Measurements from ENCODE around the gene RGCC. TPM values are rescaled to one million over a fixed set of nuclear protein-coding genes. Genes with fewer than 3 reads are reported as not detected.

RGCC gene
- total and polyA plus RNA-seq, 2 donors (not counting 3 experiments of a cell fraction or from before 2014, with no cell fraction given), result 112 to 138 TPM

DNA sequence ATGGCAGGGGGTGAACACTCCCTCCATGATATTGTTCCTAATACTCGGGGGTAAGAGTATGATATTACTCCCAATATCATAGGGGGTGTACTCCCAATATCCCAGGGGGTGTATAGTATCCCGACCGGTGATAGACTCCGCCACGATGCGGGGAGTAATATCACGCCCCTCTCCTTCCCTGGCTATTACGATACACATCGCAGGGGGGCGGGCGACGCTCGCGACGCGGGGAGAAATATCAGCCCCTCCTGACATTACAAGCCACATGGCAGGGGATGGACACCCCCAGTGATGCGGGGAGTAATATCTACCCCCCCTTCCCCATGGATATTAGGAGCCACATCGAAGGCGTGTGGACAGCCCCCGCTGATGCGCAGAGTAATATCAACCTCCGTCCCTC, 3.2 kb upstream of the RGCC start:
- TF ChIP-seq JUN (IDR thresholded peaks at IDR 0.05; ENCODE audit: borderline replicate concordance, insufficient read depth, insufficient read length, low read depth) (no peak), MAX (IDR thresholded peaks at IDR 0.05; ENCODE audit: insufficient read depth, insufficient read length) (no peak), FOS (IDR thresholded peaks at IDR 0.05; ENCODE audit: borderline replicate concordance, insufficient read depth, low read length) (no peak), CTCF (IDR thresholded peaks at IDR 0.05; ENCODE audit: extremely low read depth in 1 of 2, insufficient read depth in 1 of 2, low read depth in 1 of 2, low read length in 2 of 2) (no peak)
- Histone ChIP-seq H3K27ac (ENCODE audit: insufficient read depth, low read depth, low read length) (no peak overlapping the region), H3K36me3 (ENCODE audit: control insufficient read depth in 2 of 2, extremely low read depth in 1 of 2, insufficient read depth in 2 of 2, low read length in 2 of 2) (no peaks in the 10 kb centered on the region), H3K4me1 (ENCODE audit: control insufficient read depth, extremely low read depth, insufficient read depth, low read length) (peaks cover 9% of the 10 kb centered on the region), H3K4me2 (ENCODE audit: insufficient read depth, low read length) (no peak overlapping the region), H4K20me1 (replicated peaks; ENCODE audit: control insufficient read depth, extremely low read depth, insufficient read depth, low read length) (no peaks in the 10 kb centered on the region), H3K79me2 (ENCODE audit: control insufficient read depth, insufficient read depth, low read length) (peaks cover 6% of the 10 kb centered on the region), H3K4me3 (replicated peaks in 1 of 3; ENCODE audit: insufficient read depth in 1 of 3, low read depth in 1 of 3, low read length in 3 of 3) (no peak overlapping the region), H3K9ac (replicated peaks; ENCODE audit: extremely low read depth, insufficient read depth, low read length) (no peak overlapping the region), H3K9me1 (replicated peaks; ENCODE audit: control insufficient read depth, extremely low read depth, insufficient read depth, low read length) (no peaks in the 10 kb centered on the region), H3K27me3 (ENCODE audit: control insufficient read depth in 2 of 2, insufficient read depth in 2 of 2, low read length in 2 of 2) (peaks cover 11 to 12% of the 10 kb centered on the region in 2 experiments), H2AFZ (ENCODE audit: low read depth, low read length) (no peak overlapping the region), H3K9me3 (replicated peaks; ENCODE audit: control insufficient read depth, insufficient read depth, low read length) (no peaks in the 10 kb centered on the region)
- DNase-seq (ENCODE audit: low read depth, low spot score) (no peak), FAIRE-seq (no peak)
- POLR2A ChIA-PET, result no interaction called here
- no TSS peak for BruUV-seq (replicated peaks)
- intact Hi-C loops (cut with micrococcal nuclease) (no loop called here), dilution Hi-C loops (cut with MboI; ENCODE audit: extremely low pct_ligation_motif_present, low sequenced_read_pairs) (no loop called here)
- CTCF ChIA-PET, result no interaction called here
